Lower lobe of right lung (tissue), 2 donors: ENCODE data around the gene AATK. TPM values are rescaled to one million over a fixed set of nuclear protein-coding genes. Genes with fewer than 3 reads are reported as not detected.

Experiments used
- ATAC-seq, 2 donors: fragments of 200-7000 bp; cut with Tn5 transposase; one replicate each; pipeline ENCODE4 v1.9.1; 2020 to 2022; ENCODE audit warnings: mild to moderate bottlenecking in 2 of 2, moderate library complexity in 2 of 2
- DNase-seq: peaks from one replicate; pipeline ENCODE4 v3.0.0-alpha.2; 2020
- H3K27ac ChIP-seq: fragments of 200-600 bp; one replicate; pipeline ENCODE4 v1.8.0; 2022
- H3K27me3 ChIP-seq: fragments of 200-600 bp; one replicate; pipeline ENCODE4 v1.8.0; 2022; ENCODE audit warnings: low read depth
- H3K36me3 ChIP-seq: fragments of 200-600 bp; one replicate; pipeline ENCODE4 v1.8.0; 2022; ENCODE audit warnings: mild to moderate bottlenecking
- H3K4me1 ChIP-seq: fragments of 200-600 bp; one replicate; pipeline ENCODE4 v1.8.0; 2022
- H3K4me3 ChIP-seq: fragments of 200-600 bp; one replicate; pipeline ENCODE4 v1.8.0; 2022; ENCODE audit warnings: mild to moderate bottlenecking
- H3K9me3 ChIP-seq: fragments of 200-600 bp; one replicate; pipeline ENCODE4 v1.8.0; 2022
- CTCF ChIP-seq: fragments of 200-600 bp; IDR thresholded peaks from one replicate; pipeline ENCODE4 v1.8.0; 2022; ENCODE audit warnings: antibody characterized with exemption, mild to moderate bottlenecking
- intact Hi-C: fragments of 100-400 bp; cut with DNase I; formaldehyde crosslinking; loops from one replicate; pipeline ENCODE4 v1.11.0; 2022
- total RNA-seq: library from RNA; stranded (reverse); fragmentation: NEBNext Ultra II Directional; extraction: Animal tissue kit (Norgen Biotek cat#: 25700); gene quantifications from one replicate; pipeline ENCODE4 v1.2.1, GENCODE V29; 2021
- donor health status: DM: no; HTN: yes; CAD: no; lungs with severe emphysema.

The AATK gene
- total RNA-seq, 1 donor from 2014 or later, result 64.0 TPM

GRCh38 chr17:81204578-81204977 lies 38.6 kb upstream of the AATK start:
- Histone ChIP-seq H3K36me3 (no peaks in the 10 kb centered on the region), H3K4me1 (no peaks in the 10 kb centered on the region), H3K9me3 (no peaks in the 10 kb centered on the region), H3K27me3 (no peaks in the 10 kb centered on the region), H3K4me3 (no peak overlapping the region), H3K27ac (no peak overlapping the region)
- intact Hi-C loops, result no loop called here
- DNase-seq (no peak), ATAC-seq (no peak)
- no peak for TF ChIP-seq CTCF

- DNase-seq, result no peak
- no peak for TF ChIP-seq CTCF
Observed at GRCh38 chr17:81203136-81203535, 37.1 kb upstream of the AATK start.

GRCh38 chr17:81202318-81202717 lies 36.3 kb upstream of the AATK start:
- H3K27ac ChIP-seq, result no peak overlapping the region
- peaks cover 9% of the 10 kb centered on the region for H3K36me3 ChIP-seq
- H3K4me1 ChIP-seq, result peaks cover 12% of the 10 kb centered on the region
- no peak for TF ChIP-seq CTCF
- intact Hi-C loops, result no loop called here
- ATAC-seq (no peak), DNase-seq (no peak)
- no peak overlapping the region for H3K4me3 ChIP-seq
- H3K27me3 ChIP-seq, result no peaks in the 10 kb centered on the region
- H3K9me3 ChIP-seq, result no peaks in the 10 kb centered on the region

More at GRCh38 chr17:81203136-81203535, 37.1 kb upstream of the AATK start:
- H3K27ac ChIP-seq, result no peak overlapping the region
- no peak overlapping the region for H3K4me3 ChIP-seq
- H3K9me3 ChIP-seq, result no peaks in the 10 kb centered on the region
- H3K36me3 ChIP-seq, result peaks cover 9% of the 10 kb centered on the region
- peaks cover 9% of the 10 kb centered on the region for H3K4me1 ChIP-seq
- H3K27me3 ChIP-seq, result no peaks in the 10 kb centered on the region
- ATAC-seq, result no peak
- intact Hi-C loops, result no loop called here

- H3K27ac ChIP-seq, result no peak overlapping the region
- H3K27me3 ChIP-seq, result no peaks in the 10 kb centered on the region
- peak; percentile 63 for DNase-seq
- ATAC-seq, result peak; percentile 68 to 77
- peaks cover 9% of the 10 kb centered on the region for H3K36me3 ChIP-seq
- TF ChIP-seq CTCF, result peak; percentile 64
- intact Hi-C loops, result no loop called here
- H3K4me3 ChIP-seq, result no peak overlapping the region
- H3K9me3 ChIP-seq, result no peaks in the 10 kb centered on the region
- H3K4me1 ChIP-seq, result peaks cover 20% of the 10 kb centered on the region
Observed at GRCh38 chr17:81200695-81201580, 34.9 kb upstream of the AATK start.

- no peaks in the 10 kb centered on the region for H3K9me3 ChIP-seq
- DNase-seq, result no peak
- no peak overlapping the region for H3K27ac ChIP-seq
- peaks cover 11% of the 10 kb centered on the region for H3K36me3 ChIP-seq
- TF ChIP-seq CTCF, result no peak
- intact Hi-C loops, result no loop called here
- no peaks in the 10 kb centered on the region for H3K27me3 ChIP-seq
- H3K4me1 ChIP-seq, result peaks cover 20% of the 10 kb centered on the region
- no peak overlapping the region for H3K4me3 ChIP-seq
- ATAC-seq, result no peak
Observed at GRCh38 chr17:81200201-81200600, 34.2 kb upstream of the AATK start.
